GM13976 (cell line): ENCODE measurements around the gene HAGH.
"Not testable (repeated sequence)": the region's sequence is repeated elsewhere in the genome, so short reads cannot be mapped to it uniquely, and the experiment has no call there.

Source experiments
- DNase-seq: peaks from one replicate; pipeline ENCODE4 v3.0.0; 2012; ENCODE audit warnings: low spot score
- in situ Hi-C: fragments of 300-500 bp; cut with MboI; formaldehyde crosslinking; loops from one replicate; pipeline ENCODE4 v1.12.0; 2022; ENCODE audit warnings: low sequenced_read_pairs, mixed read lengths, inconsistent platforms; ENCODE audit not compliant: unreplicated experiment
- TF ChIP-seq, protein P1 (sequence below): IDR thresholded peaks from 2 replicates; pipeline ENCODE4 v1.5.1; 2012; ENCODE audit warnings: borderline replicate concordance, mild to moderate bottlenecking; ENCODE audit not compliant: insufficient read depth; ENCODE audit errors: extremely low read depth, missing control alignments, control extremely low read depth

HAGH gene

DNA sequence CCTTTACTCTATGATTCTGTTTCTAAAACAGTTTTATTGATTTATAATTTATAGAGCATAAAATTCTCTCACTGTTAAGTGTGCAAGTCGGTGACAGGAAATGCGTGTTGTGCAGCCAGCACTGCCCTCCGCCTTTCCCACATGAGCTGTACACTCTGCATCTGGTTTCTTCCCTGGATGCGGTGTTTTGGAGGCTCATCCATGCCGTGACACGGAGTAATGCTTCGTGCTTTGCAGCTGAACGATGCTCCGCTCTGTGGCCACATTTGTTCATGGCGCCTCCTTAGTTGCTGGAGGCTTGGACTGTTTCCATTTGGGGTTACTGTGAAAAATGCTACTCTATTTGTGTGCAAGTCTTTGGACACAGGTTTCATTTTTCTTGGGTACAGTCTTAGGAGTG lies 25.9 kb downstream of the HAGH start:
- TF ChIP-seq, protein P1, sequence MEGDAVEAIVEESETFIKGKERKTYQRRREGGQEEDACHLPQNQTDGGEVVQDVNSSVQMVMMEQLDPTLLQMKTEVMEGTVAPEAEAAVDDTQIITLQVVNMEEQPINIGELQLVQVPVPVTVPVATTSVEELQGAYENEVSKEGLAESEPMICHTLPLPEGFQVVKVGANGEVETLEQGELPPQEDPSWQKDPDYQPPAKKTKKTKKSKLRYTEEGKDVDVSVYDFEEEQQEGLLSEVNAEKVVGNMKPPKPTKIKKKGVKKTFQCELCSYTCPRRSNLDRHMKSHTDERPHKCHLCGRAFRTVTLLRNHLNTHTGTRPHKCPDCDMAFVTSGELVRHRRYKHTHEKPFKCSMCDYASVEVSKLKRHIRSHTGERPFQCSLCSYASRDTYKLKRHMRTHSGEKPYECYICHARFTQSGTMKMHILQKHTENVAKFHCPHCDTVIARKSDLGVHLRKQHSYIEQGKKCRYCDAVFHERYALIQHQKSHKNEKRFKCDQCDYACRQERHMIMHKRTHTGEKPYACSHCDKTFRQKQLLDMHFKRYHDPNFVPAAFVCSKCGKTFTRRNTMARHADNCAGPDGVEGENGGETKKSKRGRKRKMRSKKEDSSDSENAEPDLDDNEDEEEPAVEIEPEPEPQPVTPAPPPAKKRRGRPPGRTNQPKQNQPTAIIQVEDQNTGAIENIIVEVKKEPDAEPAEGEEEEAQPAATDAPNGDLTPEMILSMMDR: no peak
- in situ Hi-C loops: no loop called here
- DNase-seq: no peak

DNA sequence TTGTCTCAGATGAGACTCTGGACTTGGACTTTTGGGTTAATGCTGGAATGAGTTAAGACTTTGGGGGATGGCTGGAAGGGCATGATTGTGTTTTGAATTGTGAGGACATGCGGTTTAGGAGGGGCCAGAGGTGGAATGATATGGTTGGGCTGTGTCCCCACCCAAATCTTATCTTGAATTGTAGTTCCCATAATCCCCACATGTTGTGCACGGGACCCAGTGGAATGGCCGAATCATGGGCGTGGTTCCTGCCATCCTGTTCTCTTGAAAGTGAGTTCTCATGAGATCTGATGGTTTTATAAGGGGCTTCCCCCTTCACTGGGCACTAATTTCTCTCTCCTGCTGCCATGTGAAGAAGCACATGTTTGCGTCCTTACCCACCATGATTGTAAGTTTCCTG lies 27.4 kb downstream of the HAGH start:
- in situ Hi-C loops, DNase-seq: not testable (repeated sequence)

DNA sequence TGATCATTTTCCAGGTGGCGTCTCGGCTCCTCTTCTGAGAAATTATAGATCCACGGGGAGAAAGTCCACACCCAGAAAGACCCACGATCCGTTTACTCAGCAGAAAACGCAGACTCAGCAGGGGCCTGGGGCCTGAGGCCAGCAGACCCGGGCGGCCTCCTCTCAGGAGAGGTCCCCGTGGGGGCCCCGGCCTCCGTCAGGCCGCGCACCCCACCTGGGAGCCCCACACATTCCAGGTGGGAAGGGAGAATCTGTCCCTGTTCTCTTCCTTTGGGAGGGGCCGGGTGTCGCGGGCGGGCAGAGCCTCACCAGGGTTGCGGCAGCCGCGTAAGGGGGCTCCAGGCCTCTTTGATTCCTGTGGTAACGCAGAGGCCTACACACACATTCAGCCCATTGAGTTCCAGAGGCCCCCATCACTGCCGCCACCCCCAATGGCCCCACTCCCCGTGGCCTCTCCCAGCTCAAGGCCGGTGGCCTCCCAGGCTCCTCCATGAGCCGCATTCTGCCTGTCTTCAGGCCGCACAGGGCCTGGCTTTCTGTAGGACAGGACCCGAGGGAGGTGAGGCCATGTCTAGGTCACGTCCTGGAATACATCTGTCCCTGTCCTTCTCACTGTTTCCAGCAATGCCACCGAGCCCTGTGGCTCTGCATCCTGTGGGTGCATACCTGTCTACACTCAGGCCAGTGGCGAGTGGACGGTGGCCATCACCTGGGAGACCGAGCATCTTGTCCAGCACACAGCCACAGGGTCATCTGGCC lies 31.5 kb downstream of the HAGH start:
- in situ Hi-C loops: no loop called here
- TF ChIP-seq, protein P1: no peak
- no peak for DNase-seq

DNA sequence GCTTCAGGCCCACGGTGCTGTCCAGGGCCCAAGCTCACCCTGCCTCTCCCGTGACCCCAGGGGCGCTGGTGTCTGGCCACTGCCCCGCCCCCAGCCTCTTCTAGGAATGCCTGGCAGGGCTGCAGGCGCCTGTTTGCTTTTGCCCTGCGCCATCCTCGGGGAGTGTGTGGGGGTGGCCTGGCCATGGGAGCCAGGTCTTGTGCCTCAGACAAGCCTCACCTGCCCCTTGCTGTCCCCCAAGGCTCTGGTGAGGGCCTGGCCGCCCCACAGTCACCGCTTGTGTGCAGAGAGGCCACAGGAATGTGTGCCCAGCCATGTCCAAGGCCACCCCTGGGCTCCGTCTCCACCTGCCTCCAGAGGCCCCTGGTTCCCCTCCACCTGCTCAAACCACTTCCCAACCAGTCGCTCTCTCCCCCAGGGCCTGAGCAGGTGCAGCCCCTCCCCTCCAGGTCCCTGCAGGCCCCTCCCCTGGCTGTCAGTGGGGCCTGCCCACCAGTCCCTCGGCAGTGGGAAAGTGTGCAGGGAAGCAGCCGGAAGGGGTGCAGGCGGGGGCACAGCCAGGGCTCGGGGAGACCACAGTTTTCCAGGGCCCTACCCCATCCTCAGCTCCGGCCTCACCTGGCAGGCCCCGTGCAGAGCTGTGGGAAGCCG lies 32.3 kb downstream of the HAGH start:
- TF ChIP-seq, protein P1: no peak
- in situ Hi-C loops: no loop called here
- no peak for DNase-seq

DNA sequence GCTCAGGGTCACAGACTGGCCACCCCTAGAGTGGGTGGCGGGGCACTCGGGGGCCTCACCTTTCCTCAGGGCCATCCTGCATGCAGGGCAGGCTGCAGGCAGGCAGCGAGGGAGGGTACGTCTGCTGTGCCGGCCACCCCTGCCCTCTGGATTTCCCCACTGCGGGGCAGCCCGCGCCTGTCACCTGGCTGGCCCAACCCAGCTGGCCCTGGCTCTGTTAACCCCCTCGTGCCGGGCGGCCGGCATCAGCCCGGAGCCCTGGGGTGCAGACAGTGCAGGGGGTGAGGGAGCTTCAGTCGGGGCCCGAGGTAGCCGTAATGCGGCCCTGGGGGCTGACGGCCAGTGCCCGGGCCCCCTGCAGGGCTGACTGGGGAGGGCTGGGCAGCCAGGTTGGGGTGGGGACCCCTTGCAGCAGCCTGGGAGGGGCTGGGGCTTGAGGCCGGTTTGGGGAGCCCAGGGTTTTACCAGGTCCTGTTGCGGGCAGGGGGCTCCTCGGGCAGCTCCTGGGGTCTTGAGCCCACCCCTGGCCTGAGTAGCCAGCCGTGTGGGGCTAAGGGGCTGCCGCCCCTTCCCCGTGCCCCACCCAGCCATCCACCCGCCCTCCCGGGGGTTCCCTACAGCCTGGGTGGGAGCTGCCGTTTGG lies 32.9 kb downstream of the HAGH start, which contains the start of gene IGFALS:
Gene IGFALS (minus strand): TSS at position 128 of the 643 bp plus-strand sequence. CDS start 53 bp downstream, at position 75.
- no peak for DNase-seq
- TF ChIP-seq, protein P1: no peak
- in situ Hi-C loops: no loop called here

DNA sequence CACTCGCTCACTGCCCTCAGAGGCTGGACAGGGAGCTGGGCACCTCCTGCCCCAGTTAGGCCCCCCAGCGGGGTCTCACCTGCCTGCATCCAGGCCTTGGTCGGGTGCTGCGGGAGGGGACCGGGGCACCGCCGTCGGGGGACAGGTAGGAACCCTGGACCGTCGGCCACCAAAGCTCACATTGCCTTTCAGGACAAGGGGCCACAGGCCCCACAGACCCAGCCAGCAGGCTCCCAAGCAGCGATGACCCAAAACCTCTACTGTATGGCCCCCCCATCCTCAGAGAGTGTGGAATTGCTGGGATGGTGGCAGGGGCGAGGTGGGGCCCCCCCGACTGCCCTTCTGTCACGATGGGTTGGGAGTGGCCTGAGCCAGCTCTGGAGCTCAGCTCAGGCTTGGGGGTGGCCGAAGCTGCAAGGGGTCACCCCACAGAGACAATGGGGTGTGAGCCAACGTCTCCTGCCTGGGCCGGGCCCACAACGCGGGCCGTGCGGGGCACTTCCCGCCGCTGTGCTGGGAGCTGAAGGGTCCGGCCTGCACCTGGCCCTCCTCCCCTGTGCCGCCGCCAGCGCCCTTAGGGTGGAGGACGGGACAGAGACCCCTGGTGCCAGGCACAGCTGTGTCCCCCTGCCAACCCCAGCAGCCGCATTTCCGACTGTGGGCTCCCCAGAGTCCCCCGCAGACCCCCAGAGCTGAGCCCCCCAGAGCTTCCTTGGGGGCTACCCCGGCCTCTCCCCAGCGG lies 33.6 kb downstream of the HAGH start:
- TF ChIP-seq, protein P1: no peak
- in situ Hi-C loops: no loop called here
- DNase-seq: no peak
